ENCODE data around the gene UBAC2. TPM values are rescaled to one million over a fixed set of nuclear protein-coding genes. Genes with fewer than 3 reads are reported as not detected.
A peak's percentile ranks its signal among the peaks of the same experiment; 100 is the strongest.

UBAC2 gene
- total and polyA plus RNA-seq, 11 donors, result 32.6 to 66.9 (median 48.5) TPM

- no peaks in the 10 kb centered on the region for H3K9me3 ChIP-seq
- no peak overlapping the region for H3K4me3 ChIP-seq
- H3K4me1 ChIP-seq, result peaks cover 0 to 29% (median 0%) of the 10 kb centered on the region in 12 donors
- DNase-seq (no peak), ATAC-seq (peak in 1 of 4 donors; percentile 35)
- TF ChIP-seq POLR2A (IDR thresholded peaks at IDR 0.05) (no peak), CTCF (IDR thresholded peaks at IDR 0.05) (no peak)
- no peaks in the 10 kb centered on the region for H3K27me3 ChIP-seq
- 94 to 98% (median 97%) methylated on average over 14 to 16 of the region's 16 CpGs for WGBS, 4 donors
- peaks cover 0 to 72% (median 53%) of the 10 kb centered on the region in 9 donors for H3K36me3 ChIP-seq
- H3K27ac ChIP-seq, result no peak overlapping the region
- intact Hi-C loops (cut with DNase I), result no loop called here
Observed at GRCh38 chr13:99341969-99342722, 141.5 kb downstream of the UBAC2 start.

GRCh38 chr13:99342723-99343315 lies 142.2 kb downstream of the UBAC2 start:
- ATAC-seq (no peak), DNase-seq (no peak)
- Histone ChIP-seq H3K9me3 (no peaks in the 10 kb centered on the region), H3K36me3 (peaks cover 0 to 78% (median 58%) of the 10 kb centered on the region in 9 donors), H3K27me3 (no peaks in the 10 kb centered on the region), H3K4me3 (no peak overlapping the region), H3K4me1 (peaks cover 0 to 29% (median 0%) of the 10 kb centered on the region in 12 donors), H3K27ac (no peak overlapping the region)
- WGBS, 4 donors, result 78 to 89% (median 84%) methylated on average over 10 of the region's 10 CpGs
- intact Hi-C loops (cut with DNase I), result no loop called here
- TF ChIP-seq POLR2A (IDR thresholded peaks at IDR 0.05) (no peak), CTCF (IDR thresholded peaks at IDR 0.05) (no peak)

GRCh38 chr13:99344610-99345208 lies 144.1 kb downstream of the UBAC2 start:
- Histone ChIP-seq H3K4me1 (peaks cover 0 to 14% (median 0%) of the 10 kb centered on the region in 12 donors), H3K27me3 (no peaks in the 10 kb centered on the region), H3K4me3 (no peak overlapping the region), H3K36me3 (peaks cover 0 to 91% (median 76%) of the 10 kb centered on the region in 9 donors), H3K9me3 (no peaks in the 10 kb centered on the region), H3K27ac (no peak overlapping the region)
- intact Hi-C loops (cut with DNase I), result no loop called here
- ATAC-seq, result no peak
- WGBS, 4 donors, result 89 to 95% (median 94%) methylated on average over 6 of the region's 6 CpGs
- DNase-seq, result no peak
- TF ChIP-seq CTCF (IDR thresholded peaks at IDR 0.05), result no peak
- TF ChIP-seq POLR2A (IDR thresholded peaks at IDR 0.05), result no peak

GRCh38 chr13:99345345-99345744 lies 144.7 kb downstream of the UBAC2 start:
- H3K36me3 ChIP-seq, result peaks cover 0 to 93% (median 75%) of the 10 kb centered on the region in 9 donors
- 89 to 93% (median 90%) methylated on average over 5 of the region's 5 CpGs for WGBS, 4 donors
- ATAC-seq, result no peak

More at GRCh38 chr13:99345345-99345744, 144.7 kb downstream of the UBAC2 start:
- H3K4me1 ChIP-seq, result peaks cover 0 to 8% (median 0%) of the 10 kb centered on the region in 12 donors
- intact Hi-C loops (cut with DNase I), result no loop called here
- no peak for DNase-seq
- no peaks in the 10 kb centered on the region for H3K27me3 ChIP-seq
- no peaks in the 10 kb centered on the region for H3K9me3 ChIP-seq
- no peak overlapping the region for H3K27ac ChIP-seq
- TF ChIP-seq POLR2A (IDR thresholded peaks at IDR 0.05) (no peak), CTCF (IDR thresholded peaks at IDR 0.05) (no peak)
- H3K4me3 ChIP-seq, result no peak overlapping the region

All from heart left ventricle (tissue), 16 donors.